SH-SY5Y (cell line): ENCODE measurements around the gene GALNT18.

Experiments
- GATA2 ChIP-seq: IDR thresholded peaks from 2 replicates; pipeline ENCODE4 v1.6.1; 2011; ENCODE audit warnings: mild to moderate bottlenecking, low read depth, low read length
- GATA3 ChIP-seq: IDR thresholded peaks from 2 replicates; pipeline ENCODE4 v1.6.1; 2011; ENCODE audit warnings: low read depth, mild to moderate bottlenecking, low read length, moderate library complexity

Gene GALNT18

DNA sequence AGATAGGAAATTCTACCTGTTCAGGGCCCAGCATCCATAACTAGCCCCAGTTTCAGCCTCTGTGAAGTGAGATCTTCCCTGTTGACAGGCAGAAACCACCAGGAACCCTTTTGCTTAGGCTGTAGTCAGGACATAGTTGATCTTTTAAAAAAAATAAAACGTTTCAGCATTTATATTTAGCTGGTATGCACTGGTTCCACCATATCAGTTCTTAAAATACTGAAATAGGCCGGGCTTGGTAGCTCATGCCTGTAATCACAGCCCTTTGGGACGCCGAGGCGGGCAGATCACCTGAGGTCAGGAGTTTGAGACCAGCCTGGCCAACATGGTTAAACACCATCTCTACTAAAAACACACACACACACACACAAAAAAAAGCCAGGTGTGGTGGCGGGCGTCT lies 35.3 kb downstream of the GALNT18 start:
- TF ChIP-seq GATA2: no peak
- TF ChIP-seq GATA3: no peak

- TF ChIP-seq GATA2 (no peak), GATA3 (no peak)
Observed at GRCh38 chr11:11584937-11585336, 36.9 kb downstream of the GALNT18 start.

- TF ChIP-seq GATA2 (no peak), GATA3 (no peak)
Observed at GRCh38 chr11:11584530-11584810, 37.3 kb downstream of the GALNT18 start.

GRCh38 chr11:11583801-11584529 lies 37.8 kb downstream of the GALNT18 start:
- TF ChIP-seq GATA3: no peak
- TF ChIP-seq GATA2: no peak

DNA sequence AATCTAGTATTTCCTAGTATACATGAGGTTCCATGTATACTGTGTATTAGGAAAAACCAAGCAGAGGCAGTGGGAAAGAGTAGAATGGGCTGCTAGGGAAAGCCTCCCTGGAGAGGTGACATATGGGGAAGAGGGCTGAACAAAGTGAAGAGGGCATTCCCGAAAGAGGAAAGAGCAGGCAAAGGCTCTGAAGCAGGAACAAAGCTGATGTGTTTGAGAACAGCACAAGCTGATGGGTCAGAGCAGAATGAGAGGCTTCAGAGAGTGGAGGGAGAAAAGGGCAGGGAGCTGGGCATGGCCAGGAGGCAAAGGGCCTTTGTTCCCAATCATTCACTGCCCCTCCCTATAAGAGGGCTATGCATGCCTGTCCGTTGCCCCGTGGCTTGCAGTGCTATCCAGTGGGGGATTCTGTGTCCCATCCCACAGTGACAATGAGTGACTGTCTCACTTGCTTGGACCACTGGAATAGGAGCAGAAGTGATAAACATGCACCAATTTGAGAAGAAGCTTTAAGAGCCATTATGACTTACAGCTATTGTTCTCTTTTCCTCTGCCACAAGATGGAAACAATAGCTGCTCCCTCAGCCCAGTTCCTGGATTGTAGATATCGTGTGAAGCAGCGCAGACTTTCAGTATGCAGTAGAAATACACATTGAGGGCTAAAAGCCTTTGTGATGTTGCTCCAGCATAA lies 39.6 kb downstream of the GALNT18 start:
- TF ChIP-seq GATA3 (no peak), GATA2 (no peak)

- TF ChIP-seq GATA3 (no peak), GATA2 (no peak)
Observed at GRCh38 chr11:11581481-11581880, 40.3 kb downstream of the GALNT18 start.

GRCh38 chr11:11580841-11581411 lies 40.9 kb downstream of the GALNT18 start:
- TF ChIP-seq GATA2 (peak; percentile 79), GATA3 (no peak)

GRCh38 chr11:11580012-11580411 lies 41.8 kb downstream of the GALNT18 start:
- TF ChIP-seq GATA2 (no peak), GATA3 (no peak)

GRCh38 chr11:11579012-11579988 lies 42.5 kb downstream of the GALNT18 start:
- TF ChIP-seq GATA2 (no peak), GATA3 (no peak)

- TF ChIP-seq GATA2: no peak
Observed at GRCh38 chr11:11577932-11578911, 43.6 kb downstream of the GALNT18 start.

GRCh38 chr11:11577251-11577855 lies 44.5 kb downstream of the GALNT18 start:
- TF ChIP-seq GATA3 (no peak), GATA2 (no peak)

DNA sequence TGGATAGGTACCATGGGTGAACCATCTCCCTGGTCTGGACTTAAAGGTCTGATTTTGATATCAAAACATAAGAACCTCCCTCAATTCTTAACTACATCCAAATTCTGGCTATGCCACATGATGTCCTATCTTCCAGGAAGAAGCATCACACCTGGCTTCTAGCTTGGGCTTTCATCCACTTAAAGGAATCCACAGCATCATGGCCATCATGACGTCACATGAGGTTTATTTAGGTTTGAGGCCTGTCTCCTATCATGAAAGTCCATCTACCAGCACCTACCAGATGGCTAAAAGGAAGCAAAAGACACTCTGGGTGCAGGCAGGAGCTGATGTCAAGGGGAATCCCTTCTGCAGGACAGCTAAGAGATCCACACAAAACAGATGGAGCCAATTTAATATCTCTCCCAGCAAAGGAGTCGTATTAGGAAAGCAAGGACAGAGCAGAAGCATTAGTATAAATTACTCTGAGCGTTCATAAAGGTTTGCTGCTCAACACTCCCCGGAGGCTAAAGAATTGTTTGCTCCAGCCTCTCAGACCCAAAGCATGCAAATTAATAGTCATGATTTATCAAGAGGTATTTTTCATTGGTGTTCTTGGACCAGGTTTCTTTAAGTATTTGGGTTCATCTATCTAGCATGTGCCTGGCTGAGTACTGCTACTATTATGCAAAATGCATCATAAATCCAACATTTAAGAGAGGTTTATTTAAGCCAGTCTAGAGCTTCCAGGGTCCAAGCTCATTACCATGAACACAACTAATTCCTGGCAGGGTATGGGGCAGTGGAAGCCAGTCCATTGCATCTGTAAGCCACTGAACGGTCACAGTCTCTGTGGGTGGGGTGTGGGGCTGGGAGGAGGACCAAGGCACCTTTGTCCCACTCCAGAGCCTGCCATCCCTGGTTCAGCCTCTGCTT lies 47.2 kb downstream of the GALNT18 start:
- no peak for TF ChIP-seq GATA3
- TF ChIP-seq GATA2: no peak

DNA sequence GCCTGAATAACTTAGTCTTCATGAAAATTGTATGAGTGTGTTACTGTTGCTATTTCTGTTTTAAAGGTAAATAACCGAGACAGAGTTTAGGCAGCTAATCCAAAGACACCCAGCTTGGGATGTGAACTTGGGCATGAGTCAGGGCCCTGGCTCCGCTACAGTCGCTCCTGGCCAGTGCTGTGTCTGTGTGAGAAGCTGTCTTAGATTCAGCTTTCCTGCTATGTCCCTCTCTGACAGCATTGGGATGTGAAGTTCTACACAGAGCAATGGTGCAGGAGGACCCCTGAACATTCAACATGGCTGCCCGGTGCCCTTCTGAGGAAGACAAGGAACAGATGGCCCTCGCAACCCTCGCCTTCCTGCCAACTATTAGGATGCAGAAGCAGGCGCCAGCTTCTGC lies 49.4 kb downstream of the GALNT18 start:
- TF ChIP-seq GATA2 (no peak), GATA3 (no peak)
